Lower lobe of right lung (tissue), 2 donors: ENCODE results near the gene PTPRD. TPM values are rescaled to one million over a fixed set of nuclear protein-coding genes. Genes with fewer than 3 reads are reported as not detected.

Experiments used
- ATAC-seq, 2 donors: fragments of 200-7000 bp; cut with Tn5 transposase; one replicate each; pipeline ENCODE4 v1.9.1; 2020 to 2022; ENCODE audit warnings: mild to moderate bottlenecking in 2 of 2, moderate library complexity in 2 of 2
- DNase-seq: peaks from one replicate; pipeline ENCODE4 v3.0.0-alpha.2; 2020
- H3K27ac ChIP-seq: fragments of 200-600 bp; one replicate; pipeline ENCODE4 v1.8.0; 2022
- H3K27me3 ChIP-seq: fragments of 200-600 bp; one replicate; pipeline ENCODE4 v1.8.0; 2022; ENCODE audit warnings: low read depth
- H3K36me3 ChIP-seq: fragments of 200-600 bp; one replicate; pipeline ENCODE4 v1.8.0; 2022; ENCODE audit warnings: mild to moderate bottlenecking
- H3K4me1 ChIP-seq: fragments of 200-600 bp; one replicate; pipeline ENCODE4 v1.8.0; 2022
- H3K4me3 ChIP-seq: fragments of 200-600 bp; one replicate; pipeline ENCODE4 v1.8.0; 2022; ENCODE audit warnings: mild to moderate bottlenecking
- H3K9me3 ChIP-seq: fragments of 200-600 bp; one replicate; pipeline ENCODE4 v1.8.0; 2022
- intact Hi-C: fragments of 100-400 bp; cut with DNase I; formaldehyde crosslinking; loops from one replicate; pipeline ENCODE4 v1.11.0; 2022
- total RNA-seq: library from RNA; stranded (reverse); fragmentation: NEBNext Ultra II Directional; extraction: Animal tissue kit (Norgen Biotek cat#: 25700); gene quantifications from one replicate; pipeline ENCODE4 v1.2.1, GENCODE V29; 2021
- TF ChIP-seq, protein P1 (sequence below): fragments of 200-600 bp; IDR thresholded peaks from one replicate; pipeline ENCODE4 v1.8.0; 2022; ENCODE audit warnings: antibody characterized with exemption, mild to moderate bottlenecking
- donor health status: DM: no; HTN: yes; CAD: no; lungs with severe emphysema.

The PTPRD gene
- total RNA-seq, 1 donor from 2014 or later = 17.2 TPM

DNA sequence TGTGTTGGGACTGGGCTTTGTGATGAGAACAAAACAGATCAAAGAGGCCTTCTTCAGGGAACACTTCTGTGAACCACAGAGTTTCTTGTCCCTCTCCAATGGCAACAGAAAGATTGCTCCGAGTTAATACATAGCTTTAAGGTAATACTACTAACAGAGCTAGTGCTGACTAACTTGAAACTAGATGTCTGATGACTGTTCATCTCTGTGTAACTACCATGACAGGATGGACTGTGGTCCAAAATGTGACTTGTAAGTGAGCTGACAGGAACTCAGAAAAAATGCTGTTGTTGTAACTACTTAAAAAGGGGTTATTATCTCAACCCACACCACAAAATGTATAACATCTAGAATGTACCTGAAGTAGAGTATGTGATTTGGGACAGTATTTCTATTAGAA is 2183.0 kb downstream of the PTPRD start:
- no peak overlapping the region for H3K27ac ChIP-seq
- no peak overlapping the region for H3K4me3 ChIP-seq
- TF ChIP-seq, protein P1, sequence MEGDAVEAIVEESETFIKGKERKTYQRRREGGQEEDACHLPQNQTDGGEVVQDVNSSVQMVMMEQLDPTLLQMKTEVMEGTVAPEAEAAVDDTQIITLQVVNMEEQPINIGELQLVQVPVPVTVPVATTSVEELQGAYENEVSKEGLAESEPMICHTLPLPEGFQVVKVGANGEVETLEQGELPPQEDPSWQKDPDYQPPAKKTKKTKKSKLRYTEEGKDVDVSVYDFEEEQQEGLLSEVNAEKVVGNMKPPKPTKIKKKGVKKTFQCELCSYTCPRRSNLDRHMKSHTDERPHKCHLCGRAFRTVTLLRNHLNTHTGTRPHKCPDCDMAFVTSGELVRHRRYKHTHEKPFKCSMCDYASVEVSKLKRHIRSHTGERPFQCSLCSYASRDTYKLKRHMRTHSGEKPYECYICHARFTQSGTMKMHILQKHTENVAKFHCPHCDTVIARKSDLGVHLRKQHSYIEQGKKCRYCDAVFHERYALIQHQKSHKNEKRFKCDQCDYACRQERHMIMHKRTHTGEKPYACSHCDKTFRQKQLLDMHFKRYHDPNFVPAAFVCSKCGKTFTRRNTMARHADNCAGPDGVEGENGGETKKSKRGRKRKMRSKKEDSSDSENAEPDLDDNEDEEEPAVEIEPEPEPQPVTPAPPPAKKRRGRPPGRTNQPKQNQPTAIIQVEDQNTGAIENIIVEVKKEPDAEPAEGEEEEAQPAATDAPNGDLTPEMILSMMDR = no peak
- no peaks in the 10 kb centered on the region for H3K27me3 ChIP-seq
- H3K9me3 ChIP-seq = no peaks in the 10 kb centered on the region
- ATAC-seq (no peak), DNase-seq (no peak)
- intact Hi-C loops = no loop called here
- H3K4me1 ChIP-seq = no peaks in the 10 kb centered on the region
- no peaks in the 10 kb centered on the region for H3K36me3 ChIP-seq

GRCh38 chr9:8429157-8429556 is 2183.6 kb downstream of the PTPRD start:
- TF ChIP-seq, protein P1 = no peak
- H3K36me3 ChIP-seq = no peaks in the 10 kb centered on the region
- intact Hi-C loops = no loop called here
- no peaks in the 10 kb centered on the region for H3K4me1 ChIP-seq
- no peaks in the 10 kb centered on the region for H3K27me3 ChIP-seq
- ATAC-seq = no peak
- H3K27ac ChIP-seq = no peak overlapping the region
- no peak overlapping the region for H3K4me3 ChIP-seq
- DNase-seq = no peak
- no peaks in the 10 kb centered on the region for H3K9me3 ChIP-seq

- DNase-seq = no peak
- no peaks in the 10 kb centered on the region for H3K4me1 ChIP-seq
- no peaks in the 10 kb centered on the region for H3K36me3 ChIP-seq
- ATAC-seq = no peak
- H3K27ac ChIP-seq = no peak overlapping the region
- TF ChIP-seq, protein P1 = no peak
- H3K9me3 ChIP-seq = no peaks in the 10 kb centered on the region
- H3K4me3 ChIP-seq = no peak overlapping the region
- H3K27me3 ChIP-seq = no peaks in the 10 kb centered on the region
- intact Hi-C loops = no loop called here
These were observed 2184.4 kb downstream of the PTPRD start for GRCh38 chr9:8428389-8428788.

DNA sequence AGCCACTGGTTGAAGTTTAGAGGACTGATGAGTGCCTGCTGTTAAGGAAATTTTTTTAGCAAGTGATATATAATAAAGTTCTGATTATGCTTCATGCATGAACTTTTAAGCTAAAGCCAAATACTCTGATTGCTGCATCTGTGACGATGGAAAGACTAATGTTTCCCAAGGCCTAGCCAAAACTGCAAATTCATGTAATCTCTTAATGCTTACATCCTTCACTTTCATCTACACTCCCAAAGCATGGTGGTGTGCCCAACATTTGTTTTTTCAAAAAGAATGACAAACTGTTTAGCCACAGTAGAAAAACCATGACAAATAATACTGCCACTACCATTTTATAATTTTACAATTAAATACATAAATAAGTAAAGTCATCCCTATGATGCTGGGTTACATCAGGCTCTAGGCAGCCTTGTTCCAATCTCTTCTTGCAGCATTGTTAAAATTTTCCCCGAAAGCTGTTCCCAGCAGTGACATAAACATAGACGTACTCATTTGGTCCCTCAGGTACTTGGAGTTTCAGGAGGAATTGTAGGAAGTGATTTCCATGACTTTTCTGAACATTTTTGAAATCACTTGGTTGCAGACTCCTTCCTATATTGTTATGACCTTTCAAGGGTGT is 2187.9 kb downstream of the PTPRD start:
- H3K27ac ChIP-seq = no peak overlapping the region
- ATAC-seq = no peak
- H3K9me3 ChIP-seq = no peaks in the 10 kb centered on the region
- intact Hi-C loops = no loop called here
- H3K27me3 ChIP-seq = no peaks in the 10 kb centered on the region
- no peaks in the 10 kb centered on the region for H3K36me3 ChIP-seq
- no peak for DNase-seq
- no peak overlapping the region for H3K4me3 ChIP-seq
- H3K4me1 ChIP-seq = no peaks in the 10 kb centered on the region
- TF ChIP-seq, protein P1 = no peak

DNA sequence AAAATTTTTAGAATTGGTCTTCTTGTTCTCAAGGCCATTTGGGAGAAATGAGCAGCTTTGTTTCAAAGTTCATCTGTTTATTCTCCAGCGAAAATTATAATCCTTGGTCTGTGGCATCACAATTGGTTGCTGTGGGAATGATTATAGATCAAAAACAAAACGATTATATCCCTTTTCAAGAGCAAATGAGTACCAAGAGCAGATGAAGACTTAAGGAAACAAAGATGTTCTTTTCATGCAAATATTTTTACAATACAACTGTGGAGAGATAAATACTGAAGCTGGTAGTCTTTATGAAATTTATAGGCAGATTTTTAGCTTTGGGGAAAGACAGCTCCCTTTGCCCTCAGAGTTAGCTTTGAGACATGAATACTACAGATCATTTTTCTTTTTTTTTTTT is 2192.4 kb downstream of the PTPRD start:
- Histone ChIP-seq H3K4me1 (no peaks in the 10 kb centered on the region), H3K36me3 (no peaks in the 10 kb centered on the region), H3K9me3 (no peaks in the 10 kb centered on the region), H3K4me3 (no peak overlapping the region), H3K27ac (no peak overlapping the region), H3K27me3 (no peaks in the 10 kb centered on the region)
- TF ChIP-seq, protein P1 = no peak
- ATAC-seq = no peak
- intact Hi-C loops = no loop called here
- no peak for DNase-seq
